CD4-positive, CD25-positive, alpha-beta regulatory T cell (primary cell): ENCODE data around the gene AZU1. TPM values are rescaled to one million over a fixed set of nuclear protein-coding genes. Genes with fewer than 3 reads are reported as not detected.

Experiments used
- polyA plus RNA-seq, 4 donors: library from polyadenylated mRNA; unstranded; fragments of 300-500 nt; fragmentation: Illumina TruSeq; gene quantifications; one replicate each; pipeline ENCODE4 v1.2.3, GENCODE V29; 2021
- total RNA-seq: library from RNA; stranded (reverse); gene quantifications from one replicate; pipeline ENCODE4 v1.2.3, GENCODE V29; 2022

The AZU1 gene
- total and polyA plus RNA-seq, 5 donors from 2014 or later: 0.59 TPM; not detected in 4

Other genes starting within 250 kb of the AZU1 start
- 1.2 TPM for gene HCN2, start 238.0 kb upstream of the AZU1 start, total RNA-seq
- not detected for gene HCN2, start 238.0 kb upstream of the AZU1 start, polyA plus RNA-seq
- 62.9 TPM for gene POLRMT, start 194.3 kb upstream of the AZU1 start, total RNA-seq
- gene POLRMT, start 194.3 kb upstream of the AZU1 start, polyA plus RNA-seq: 10 to 100 TPM; 25.4 to 38.1 (median 34.1) TPM
- gene FGF22, start 188.0 kb upstream of the AZU1 start, total RNA-seq: 0.81 TPM
- gene FGF22, start 188.0 kb upstream of the AZU1 start, polyA plus RNA-seq: under 1 TPM in 1 of 4 donors, not detected in 3; 0.17 TPM
- 124 TPM for gene RNF126, start 164.6 kb upstream of the AZU1 start, total RNA-seq
- gene RNF126, start 164.6 kb upstream of the AZU1 start, polyA plus RNA-seq: 10 to 100 TPM; 57.2 to 80.8 (median 76.9) TPM
- gene FSTL3, start 151.4 kb upstream of the AZU1 start, total RNA-seq: 0.64 TPM
- 1 to 10 TPM in 1 of 4 donors, under 1 TPM in 3; 0.55 to 2.1 (median 0.71) TPM for gene FSTL3, start 151.4 kb upstream of the AZU1 start, polyA plus RNA-seq
- 3.3 TPM for gene PRSS57, start 132.4 kb upstream of the AZU1 start, total RNA-seq
- gene PRSS57, start 132.4 kb upstream of the AZU1 start, polyA plus RNA-seq: not detected
- not detected for gene PALM, start 118.9 kb upstream of the AZU1 start, total RNA-seq
- gene PALM, start 118.9 kb upstream of the AZU1 start, polyA plus RNA-seq: not detected
- gene MISP, start 76.7 kb upstream of the AZU1 start, total RNA-seq: not detected
- gene MISP, start 76.7 kb upstream of the AZU1 start, polyA plus RNA-seq: not detected
- gene PTBP1, start 30.4 kb upstream of the AZU1 start, total RNA-seq: 308 TPM
- 100 to 1,000 TPM; 108 to 132 (median 126) TPM for gene PTBP1, start 30.4 kb upstream of the AZU1 start, polyA plus RNA-seq
- gene PLPPR3, start 5.9 kb upstream of the AZU1 start, total RNA-seq: not detected
- not detected for gene PLPPR3, start 5.9 kb upstream of the AZU1 start, polyA plus RNA-seq
- gene PRTN3, start 13.2 kb downstream of the AZU1 start, total RNA-seq: not detected
- not detected for gene PRTN3, start 13.2 kb downstream of the AZU1 start, polyA plus RNA-seq
- not detected for gene ELANE, start 24.5 kb downstream of the AZU1 start, total RNA-seq
- not detected for gene ELANE, start 24.5 kb downstream of the AZU1 start, polyA plus RNA-seq
- gene CFD, start 31.8 kb downstream of the AZU1 start, total RNA-seq: 1.9 TPM
- gene CFD, start 31.8 kb downstream of the AZU1 start, polyA plus RNA-seq: 1 to 10 TPM; 2.0 to 6.4 (median 2.5) TPM
- gene MED16, start 65.3 kb downstream of the AZU1 start, total RNA-seq: 71.5 TPM
- 10 to 100 TPM; 61.9 to 91.7 (median 81.4) TPM for gene MED16, start 65.3 kb downstream of the AZU1 start, polyA plus RNA-seq
- gene RNU6-9, start 65.6 kb downstream of the AZU1 start, total RNA-seq: not detected
- not detected for gene RNU6-9, start 65.6 kb downstream of the AZU1 start, polyA plus RNA-seq
- gene R3HDM4, start 85.4 kb downstream of the AZU1 start, total RNA-seq: 266 TPM
- 100 to 1,000 TPM; 249 to 283 (median 267) TPM for gene R3HDM4, start 85.4 kb downstream of the AZU1 start, polyA plus RNA-seq
- 0.86 TPM for gene KISS1R, start 89.5 kb downstream of the AZU1 start, total RNA-seq
- 1 to 10 TPM in 1 of 4 donors, under 1 TPM in 2, not detected in 1; 0.21 to 1.2 (median 0.48) TPM for gene KISS1R, start 89.5 kb downstream of the AZU1 start, polyA plus RNA-seq
- gene ARID3A, start 98.2 kb downstream of the AZU1 start, total RNA-seq: 14.4 TPM
- gene ARID3A, start 98.2 kb downstream of the AZU1 start, polyA plus RNA-seq: 1 to 10 TPM in 2 of 4 donors, under 1 TPM in 2; 0.63 to 1.4 (median 0.99) TPM
- 23.8 TPM for gene WDR18, start 156.5 kb downstream of the AZU1 start, total RNA-seq
- 10 to 100 TPM; 55.4 to 71.1 (median 64.9) TPM for gene WDR18, start 156.5 kb downstream of the AZU1 start, polyA plus RNA-seq
- gene GRIN3B, start 172.6 kb downstream of the AZU1 start, total RNA-seq: not detected
- gene GRIN3B, start 172.6 kb downstream of the AZU1 start, polyA plus RNA-seq: not detected
- gene TMEM259, start 193.3 kb downstream of the AZU1 start, total RNA-seq: 339 TPM
- 10 to 100 TPM; 51.6 to 67.1 (median 54.2) TPM for gene TMEM259, start 193.3 kb downstream of the AZU1 start, polyA plus RNA-seq
- not detected for gene RNU6-2, start 193.7 kb downstream of the AZU1 start, total RNA-seq
- not detected for gene RNU6-2, start 193.7 kb downstream of the AZU1 start, polyA plus RNA-seq
- gene CNN2, start 198.8 kb downstream of the AZU1 start, total RNA-seq: 397 TPM
- gene CNN2, start 198.8 kb downstream of the AZU1 start, polyA plus RNA-seq: 100 to 1,000 TPM; 378 to 426 (median 401) TPM
- 161 TPM for gene ABCA7, start 212.3 kb downstream of the AZU1 start, total RNA-seq
- 10 to 100 TPM in 1 of 4 donors, 1 to 10 TPM in 3; 3.4 to 13.3 (median 6.9) TPM for gene ABCA7, start 212.3 kb downstream of the AZU1 start, polyA plus RNA-seq
- gene ARHGAP45, start 239.3 kb downstream of the AZU1 start, total RNA-seq: 756 TPM
- gene ARHGAP45, start 239.3 kb downstream of the AZU1 start, polyA plus RNA-seq: 100 to 1,000 TPM; 258 to 297 (median 277) TPM